ENCODE data around the gene MAD2L1BP. TPM values are rescaled to one million over a fixed set of nuclear protein-coding genes. Genes with fewer than 3 reads are reported as not detected.
A peak's percentile ranks its signal among the peaks of the same experiment; 100 is the strongest.

The MAD2L1BP gene
- total RNA-seq, 1 experiment from 2014 or later: 30.1 TPM

GRCh38 chr6:43667245-43668150, 31.9 kb downstream of the MAD2L1BP start (continued):
- TF ChIP-seq ZNF532 (CRISPR knock-in tag; IDR thresholded peaks at IDR 0.05; ENCODE audit: borderline replicate concordance) (0 out of 2 replicates have a peak, but pooled peaks have one; percentile 72), AR (CRISPR knock-in tag; IDR thresholded peaks at IDR 0.05) (0 out of 2 replicates have a peak, but pooled peaks have one; percentile 50), ETV6 (CRISPR knock-in tag; IDR thresholded peaks at IDR 0.05) (0 out of 2 replicates have a peak, but pooled peaks have one; percentile 16), IRF2 (CRISPR knock-in tag; IDR thresholded peaks at IDR 0.05; ENCODE audit: borderline replicate concordance, low read depth) (no peak), CTCF (IDR thresholded peaks at IDR 0.05) (peak; percentile 81), PREB (CRISPR knock-in tag; IDR thresholded peaks at IDR 0.05; ENCODE audit: borderline replicate concordance) (no peak)

GRCh38 chr6:43668151-43669028, 32.8 kb downstream of the MAD2L1BP start:
- Mint-ChIP-seq H3K27me3 (ENCODE audit: low read depth) (peaks cover 9% of the 10 kb centered on the region), H3K4me3 (peak overlapping the region; percentile 55), H3K36me3 (peaks cover 24% of the 10 kb centered on the region), H3K9me3 (no peaks in the 10 kb centered on the region), H3K4me1 (peaks cover 36% of the 10 kb centered on the region), H3K27ac (peak overlapping the region; percentile 78)
- ATAC-seq (peak; percentile 63), DNase-seq (ENCODE audit: low spot score) (peak; percentile 70)
- POLR2A ChIA-PET: interaction anchor here (0.5 to 2.8 kb wide), 7 partner anchors 27 to 226 kb away, joined by 3 to 12 read pairs (median 5); partner anchors contain the start of genes GTPBP2 and VEGFA
- CTCF ChIA-PET: interaction anchor here (0.6 to 7.0 kb wide), 46 partner anchors 10 to 420 kb away, joined by 3 to 68 read pairs (median 5); partner anchors contain the start of genes GTPBP2, RSPH9 and VEGFA
- TF ChIP-seq FOXP1 (CRISPR knock-in tag; IDR thresholded peaks at IDR 0.05; ENCODE audit: borderline replicate concordance) (peak; percentile 70; the same call in 1 of the 2 replicates), EMX1 (CRISPR knock-in tag; IDR thresholded peaks at IDR 0.05) (peak; percentile 65), ZNF219 (CRISPR knock-in tag; IDR thresholded peaks at IDR 0.05; ENCODE audit: borderline replicate concordance) (no peak), RELA (CRISPR knock-in tag; IDR thresholded peaks at IDR 0.05; ENCODE audit: borderline replicate concordance) (no peak), ZNF396 (CRISPR knock-in tag; IDR thresholded peaks at IDR 0.05; ENCODE audit: borderline replicate concordance) (no peak), ZNF263 (CRISPR knock-in tag; IDR thresholded peaks at IDR 0.05; ENCODE audit: low read depth) (no peak), NR1H2 (CRISPR knock-in tag; IDR thresholded peaks at IDR 0.05) (no peak), CBFB (CRISPR knock-in tag; IDR thresholded peaks at IDR 0.05; ENCODE audit: low read depth) (no peak), ETV6 (CRISPR knock-in tag; IDR thresholded peaks at IDR 0.05) (no peak)
- TF ChIP-seq, protein P1, sequence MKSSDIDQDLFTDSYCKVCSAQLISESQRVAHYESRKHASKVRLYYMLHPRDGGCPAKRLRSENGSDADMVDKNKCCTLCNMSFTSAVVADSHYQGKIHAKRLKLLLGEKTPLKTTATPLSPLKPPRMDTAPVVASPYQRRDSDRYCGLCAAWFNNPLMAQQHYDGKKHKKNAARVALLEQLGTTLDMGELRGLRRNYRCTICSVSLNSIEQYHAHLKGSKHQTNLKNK (CRISPR knock-in tag; IDR thresholded peaks at IDR 0.05): no peak
- TF ChIP-seq, protein P2, sequence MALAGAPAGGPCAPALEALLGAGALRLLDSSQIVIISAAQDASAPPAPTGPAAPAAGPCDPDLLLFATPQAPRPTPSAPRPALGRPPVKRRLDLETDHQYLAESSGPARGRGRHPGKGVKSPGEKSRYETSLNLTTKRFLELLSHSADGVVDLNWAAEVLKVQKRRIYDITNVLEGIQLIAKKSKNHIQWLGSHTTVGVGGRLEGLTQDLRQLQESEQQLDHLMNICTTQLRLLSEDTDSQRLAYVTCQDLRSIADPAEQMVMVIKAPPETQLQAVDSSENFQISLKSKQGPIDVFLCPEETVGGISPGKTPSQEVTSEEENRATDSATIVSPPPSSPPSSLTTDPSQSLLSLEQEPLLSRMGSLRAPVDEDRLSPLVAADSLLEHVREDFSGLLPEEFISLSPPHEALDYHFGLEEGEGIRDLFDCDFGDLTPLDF (CRISPR knock-in tag; IDR thresholded peaks at IDR 0.05): peak; percentile 61; the same call in 1 of the 2 replicates
- TF ChIP-seq, protein P3, sequence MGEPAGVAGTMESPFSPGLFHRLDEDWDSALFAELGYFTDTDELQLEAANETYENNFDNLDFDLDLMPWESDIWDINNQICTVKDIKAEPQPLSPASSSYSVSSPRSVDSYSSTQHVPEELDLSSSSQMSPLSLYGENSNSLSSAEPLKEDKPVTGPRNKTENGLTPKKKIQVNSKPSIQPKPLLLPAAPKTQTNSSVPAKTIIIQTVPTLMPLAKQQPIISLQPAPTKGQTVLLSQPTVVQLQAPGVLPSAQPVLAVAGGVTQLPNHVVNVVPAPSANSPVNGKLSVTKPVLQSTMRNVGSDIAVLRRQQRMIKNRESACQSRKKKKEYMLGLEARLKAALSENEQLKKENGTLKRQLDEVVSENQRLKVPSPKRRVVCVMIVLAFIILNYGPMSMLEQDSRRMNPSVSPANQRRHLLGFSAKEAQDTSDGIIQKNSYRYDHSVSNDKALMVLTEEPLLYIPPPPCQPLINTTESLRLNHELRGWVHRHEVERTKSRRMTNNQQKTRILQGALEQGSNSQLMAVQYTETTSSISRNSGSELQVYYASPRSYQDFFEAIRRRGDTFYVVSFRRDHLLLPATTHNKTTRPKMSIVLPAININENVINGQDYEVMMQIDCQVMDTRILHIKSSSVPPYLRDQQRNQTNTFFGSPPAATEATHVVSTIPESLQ (CRISPR knock-in tag; IDR thresholded peaks at IDR 0.05): no peak

Data from WTC11 (cell line).